T-helper 17 cell (primary cell): ENCODE measurements around the gene DSPP. TPM values are rescaled to one million over a fixed set of nuclear protein-coding genes. Genes with fewer than 3 reads are reported as not detected.

Experiments
- ATAC-seq: fragments of 150-1000 bp; cut with Tn5 transposase; 2 replicates; pipeline ENCODE4 v1.10.0; 2021; ENCODE audit warnings: mild to moderate bottlenecking, moderate library complexity
- DNase-seq, 3 donors: peaks; one replicate each; pipeline versions ENCODE4 v3.0.0 to v3.0.0-alpha.2; 2020 to 2021
- H3K9me3 ChIP-seq: one replicate; pipeline ENCODE4 v1.7.0; 2013; ENCODE audit warnings: low read length, mild to moderate bottlenecking; ENCODE audit not compliant: control insufficient read depth, poor library complexity, severe bottlenecking
- H3K27ac Mint-ChIP-seq: one replicate; pipeline ENCODE4 v1.8.0; 2022; ENCODE audit warnings: mild to moderate bottlenecking, moderate library complexity, mixed read lengths
- H3K27me3 Mint-ChIP-seq: one replicate; pipeline ENCODE4 v1.8.0; 2022; ENCODE audit warnings: mixed read lengths
- H3K36me3 Mint-ChIP-seq: one replicate; pipeline ENCODE4 v1.8.0; 2022; ENCODE audit warnings: low read depth, mixed read lengths
- H3K4me1 Mint-ChIP-seq: one replicate; pipeline ENCODE4 v1.8.0; 2022; ENCODE audit warnings: mild to moderate bottlenecking, mixed read lengths
- H3K4me3 Mint-ChIP-seq: one replicate; pipeline ENCODE4 v1.8.0; 2022; ENCODE audit warnings: mild to moderate bottlenecking, moderate library complexity, mixed read lengths
- total RNA-seq, 4 donors: library from RNA in 2 of 4; stranded (reverse) in 2 of 4; gene quantifications; one replicate each; pipeline ENCODE4 v1.2.3 and lab custom pipeline; 2022 to 2026

Gene DSPP
- total RNA-seq, 2 donors from 2014 or later = not detected

DNA sequence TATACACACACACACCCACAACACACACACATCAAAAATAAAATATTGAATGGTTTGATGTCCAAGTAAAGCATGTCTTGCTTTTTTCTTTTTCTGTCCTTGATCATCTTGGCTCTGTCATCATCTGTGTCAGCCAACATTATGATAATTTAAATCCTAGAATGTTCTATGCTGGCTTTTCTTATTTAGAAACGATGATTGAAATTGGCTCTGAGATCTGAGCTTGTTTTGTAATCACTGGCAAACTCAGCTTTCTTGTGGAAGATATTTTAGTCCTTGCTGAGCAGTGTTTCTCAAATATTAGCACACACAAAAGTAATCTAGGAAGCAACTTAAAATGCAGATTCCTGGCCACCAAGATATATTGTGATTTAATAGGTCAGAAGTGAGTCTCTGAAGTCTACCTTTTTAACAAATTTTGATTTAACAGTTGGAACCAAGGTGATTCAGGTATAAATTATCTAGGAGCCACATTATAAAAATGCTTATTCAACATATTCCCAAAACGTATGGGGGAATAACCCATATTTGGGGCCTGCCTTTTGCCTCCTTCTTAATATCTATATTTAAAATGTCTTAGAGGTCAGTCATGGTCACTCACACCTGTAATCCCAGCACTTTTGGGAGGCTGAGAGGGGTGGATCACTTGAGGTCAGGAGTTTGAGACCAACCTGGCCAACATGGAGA is 24.0 kb upstream of the DSPP start:
- no peaks in the 10 kb centered on the region for H3K9me3 ChIP-seq
- Mint-ChIP-seq H3K36me3 (no peaks in the 10 kb centered on the region), H3K27me3 (peaks cover 1% of the 10 kb centered on the region), H3K4me1 (no peaks in the 10 kb centered on the region), H3K4me3 (no peak overlapping the region), H3K27ac (no peak overlapping the region)
- DNase-seq (no peak), ATAC-seq (no peak)

DNA sequence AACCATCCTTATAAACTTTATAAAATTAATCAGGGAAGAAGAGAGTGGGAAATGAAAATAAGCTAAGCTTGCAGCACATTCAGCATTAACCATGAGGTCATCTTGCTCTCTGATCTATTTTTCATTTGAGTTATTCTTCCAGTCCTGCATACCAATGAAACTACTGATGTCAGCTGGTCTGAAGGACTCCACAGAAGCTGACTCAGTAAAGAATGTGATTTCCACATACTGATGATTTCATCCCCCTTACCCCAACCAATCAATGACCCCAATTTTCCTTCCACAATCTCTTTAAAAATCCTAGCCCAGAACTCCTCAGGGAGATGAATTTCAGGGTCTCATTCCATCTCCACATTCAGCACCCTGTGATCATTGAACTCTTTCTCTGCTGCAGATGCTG is 18.8 kb upstream of the DSPP start:
- Mint-ChIP-seq H3K4me3 (no peak overlapping the region), H3K4me1 (no peaks in the 10 kb centered on the region), H3K27ac (no peak overlapping the region), H3K27me3 (peaks cover 11% of the 10 kb centered on the region), H3K36me3 (no peaks in the 10 kb centered on the region)
- no peak for DNase-seq
- H3K9me3 ChIP-seq = no peaks in the 10 kb centered on the region
- no peak for ATAC-seq

DNA sequence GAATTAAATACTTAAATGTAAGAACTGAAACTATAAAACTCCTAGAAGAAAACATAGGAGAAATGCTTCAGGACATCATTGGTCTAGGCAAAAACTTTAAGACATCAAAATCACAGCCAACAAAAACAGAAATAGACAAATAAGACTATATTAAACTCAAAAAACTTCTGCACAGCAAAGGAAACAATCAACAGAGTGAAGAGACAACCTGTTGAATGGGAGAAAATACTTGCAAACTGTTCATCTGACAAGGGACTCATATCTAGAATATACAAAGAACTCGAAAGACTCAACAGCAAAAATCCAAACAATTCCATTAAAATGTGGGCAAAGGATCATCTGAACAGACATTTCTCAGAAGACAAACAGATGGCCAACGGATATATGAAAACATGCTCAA is 16.2 kb upstream of the DSPP start:
- ATAC-seq (no peak), DNase-seq (no peak)
- H3K36me3 Mint-ChIP-seq = no peaks in the 10 kb centered on the region
- no peaks in the 10 kb centered on the region for H3K4me1 Mint-ChIP-seq
- no peak overlapping the region for H3K27ac Mint-ChIP-seq
- peaks cover 16% of the 10 kb centered on the region for H3K27me3 Mint-ChIP-seq
- H3K9me3 ChIP-seq = no peaks in the 10 kb centered on the region
- no peak overlapping the region for H3K4me3 Mint-ChIP-seq

DNA sequence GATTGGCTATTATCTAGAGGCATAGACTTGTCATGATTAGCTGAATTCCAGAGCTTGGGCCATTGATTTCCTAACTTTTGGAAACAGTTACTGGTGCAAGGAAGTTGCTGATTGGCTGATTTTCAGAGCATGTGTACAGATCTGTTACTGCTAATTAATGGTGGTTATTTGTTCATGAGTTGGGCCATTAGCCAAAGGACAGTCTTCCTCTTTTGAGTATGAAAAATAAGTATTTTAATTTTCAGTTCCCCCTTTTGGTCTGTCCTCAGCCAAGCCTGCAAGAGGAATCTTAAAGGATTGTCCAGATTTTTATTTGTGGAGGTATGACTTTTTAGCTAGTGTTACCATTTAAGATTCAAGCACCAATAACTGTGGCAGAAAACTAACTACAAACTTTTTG is 7.0 kb upstream of the DSPP start:
- no peaks in the 10 kb centered on the region for H3K9me3 ChIP-seq
- DNase-seq (no peak), ATAC-seq (no peak)
- Mint-ChIP-seq H3K27me3 (peaks cover 16% of the 10 kb centered on the region), H3K4me3 (no peak overlapping the region), H3K27ac (no peak overlapping the region), H3K36me3 (no peaks in the 10 kb centered on the region), H3K4me1 (no peaks in the 10 kb centered on the region)

DNA sequence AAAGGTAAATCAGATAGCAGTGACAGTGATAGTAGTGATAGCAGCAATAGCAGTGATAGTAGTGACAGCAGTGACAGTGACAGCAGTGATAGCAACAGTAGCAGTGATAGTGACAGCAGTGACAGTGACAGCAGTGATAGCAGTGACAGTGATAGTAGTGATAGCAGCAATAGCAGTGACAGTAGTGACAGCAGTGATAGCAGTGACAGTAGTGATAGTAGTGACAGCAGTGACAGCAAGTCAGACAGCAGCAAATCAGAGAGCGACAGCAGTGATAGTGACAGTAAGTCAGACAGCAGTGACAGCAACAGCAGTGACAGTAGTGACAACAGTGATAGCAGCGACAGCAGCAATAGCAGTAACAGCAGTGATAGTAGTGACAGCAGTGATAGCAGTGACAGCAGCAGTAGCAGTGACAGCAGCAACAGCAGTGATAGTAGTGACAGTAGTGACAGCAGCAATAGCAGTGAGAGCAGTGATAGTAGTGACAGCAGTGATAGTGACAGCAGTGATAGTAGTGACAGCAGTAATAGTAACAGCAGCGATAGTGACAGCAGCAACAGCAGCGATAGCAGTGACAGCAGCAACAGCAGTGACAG is 6.1 kb downstream of the DSPP start:
- Mint-ChIP-seq H3K27ac (no peak overlapping the region), H3K4me1 (no peaks in the 10 kb centered on the region), H3K27me3 (peaks cover 19% of the 10 kb centered on the region), H3K36me3 (no peaks in the 10 kb centered on the region), H3K4me3 (no peak overlapping the region)
- no peak for ATAC-seq
- no peaks in the 10 kb centered on the region for H3K9me3 ChIP-seq
- no peak for DNase-seq

DNA sequence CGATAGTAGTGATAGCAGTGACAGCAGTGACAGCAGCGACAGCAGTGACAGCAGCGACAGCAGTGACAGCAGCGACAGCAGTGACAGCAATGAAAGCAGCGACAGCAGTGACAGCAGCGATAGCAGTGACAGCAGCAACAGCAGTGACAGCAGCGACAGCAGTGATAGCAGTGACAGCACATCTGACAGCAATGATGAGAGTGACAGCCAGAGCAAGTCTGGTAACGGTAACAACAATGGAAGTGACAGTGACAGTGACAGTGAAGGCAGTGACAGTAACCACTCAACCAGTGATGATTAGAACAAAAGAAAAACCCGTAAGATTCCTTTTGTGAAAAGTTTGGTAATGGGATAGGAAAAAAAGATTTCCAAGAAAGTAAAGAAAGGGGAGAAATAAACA is 7.9 kb downstream of the DSPP start:
- no peak overlapping the region for H3K27ac Mint-ChIP-seq
- no peak for DNase-seq

DNA sequence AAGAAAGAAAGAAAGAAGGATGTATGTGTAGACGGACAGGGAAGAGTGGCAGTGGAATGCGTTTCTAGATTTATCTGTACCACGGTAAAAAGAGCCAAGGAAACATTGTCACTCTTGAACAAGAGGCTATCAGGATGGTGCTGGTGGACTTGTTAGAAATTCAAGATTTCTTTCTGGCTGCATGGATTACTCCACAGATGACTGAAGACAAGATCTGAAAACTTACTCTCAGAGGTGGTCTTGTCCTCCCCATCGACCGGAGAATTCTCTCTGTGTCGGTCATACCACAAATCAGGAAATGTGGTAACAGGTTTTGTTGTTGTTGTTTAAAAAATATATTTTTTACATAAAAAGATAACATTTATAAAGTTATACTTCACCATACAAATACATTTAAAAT is 11.8 kb downstream of the DSPP start:
- Mint-ChIP-seq H3K27me3 (peaks cover 34% of the 10 kb centered on the region), H3K4me1 (no peaks in the 10 kb centered on the region), H3K27ac (no peak overlapping the region)

More for the DNA sequence above, 7.9 kb downstream of the DSPP start:
- H3K4me1 Mint-ChIP-seq = no peaks in the 10 kb centered on the region
- H3K27me3 Mint-ChIP-seq = peaks cover 13% of the 10 kb centered on the region
- ATAC-seq = no peak
- no peaks in the 10 kb centered on the region for H3K9me3 ChIP-seq
- no peaks in the 10 kb centered on the region for H3K36me3 Mint-ChIP-seq
- H3K4me3 Mint-ChIP-seq = no peak overlapping the region

DNA sequence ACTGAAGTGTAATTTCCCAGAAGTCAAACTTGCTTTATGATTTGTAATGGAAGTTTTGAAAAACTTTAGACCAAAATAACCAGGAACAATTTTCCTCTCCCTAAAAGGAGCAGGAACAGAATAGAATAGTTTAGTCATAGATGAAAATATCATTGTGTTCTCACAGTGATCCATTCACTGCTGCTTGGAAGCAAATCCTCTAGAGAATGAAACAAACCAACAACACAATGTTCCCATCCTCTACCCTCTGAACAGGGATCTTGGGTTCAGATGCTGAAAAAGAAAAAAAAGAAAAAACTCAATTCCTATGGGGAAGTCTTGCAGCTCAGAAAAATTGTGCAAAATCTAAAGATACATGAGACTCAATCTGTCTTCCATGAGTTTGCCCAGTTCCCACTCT is 12.2 kb downstream of the DSPP start:
- H3K36me3 Mint-ChIP-seq = no peaks in the 10 kb centered on the region
- H3K4me3 Mint-ChIP-seq = no peak overlapping the region
- DNase-seq (no peak), ATAC-seq (no peak)
- peaks cover 34% of the 10 kb centered on the region for H3K27me3 Mint-ChIP-seq
- H3K27ac Mint-ChIP-seq = no peak overlapping the region
- no peaks in the 10 kb centered on the region for H3K9me3 ChIP-seq
- H3K4me1 Mint-ChIP-seq = no peaks in the 10 kb centered on the region

More for the DNA sequence above, 11.8 kb downstream of the DSPP start:
- Mint-ChIP-seq H3K4me3 (no peak overlapping the region), H3K36me3 (no peaks in the 10 kb centered on the region)
- no peaks in the 10 kb centered on the region for H3K9me3 ChIP-seq
- DNase-seq (no peak), ATAC-seq (no peak)

DNA sequence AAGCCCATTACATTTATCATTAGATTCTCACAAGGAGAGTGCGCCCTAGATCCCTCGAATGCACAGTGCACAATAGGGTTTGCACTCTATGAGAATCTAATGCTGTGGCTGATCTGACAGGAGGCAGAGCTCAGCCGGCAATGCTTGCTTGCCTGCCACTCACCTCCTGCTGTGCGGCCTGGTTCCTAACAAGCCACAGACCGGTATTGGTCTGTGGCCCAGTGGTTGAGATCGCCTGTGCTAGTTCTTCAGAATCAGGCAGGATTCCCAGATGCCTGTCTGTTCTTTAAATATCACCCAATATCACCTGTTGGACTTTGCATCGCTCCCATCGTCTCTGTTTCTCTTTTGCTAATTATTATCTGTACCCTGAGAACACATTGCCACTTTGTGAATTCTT is 14.0 kb downstream of the DSPP start:
- no peaks in the 10 kb centered on the region for H3K36me3 Mint-ChIP-seq
- no peaks in the 10 kb centered on the region for H3K9me3 ChIP-seq
- H3K4me1 Mint-ChIP-seq = no peaks in the 10 kb centered on the region
- H3K4me3 Mint-ChIP-seq = no peak overlapping the region
- H3K27me3 Mint-ChIP-seq = peaks cover 34% of the 10 kb centered on the region
- no peak for ATAC-seq
- no peak for DNase-seq
- no peak overlapping the region for H3K27ac Mint-ChIP-seq

DNA sequence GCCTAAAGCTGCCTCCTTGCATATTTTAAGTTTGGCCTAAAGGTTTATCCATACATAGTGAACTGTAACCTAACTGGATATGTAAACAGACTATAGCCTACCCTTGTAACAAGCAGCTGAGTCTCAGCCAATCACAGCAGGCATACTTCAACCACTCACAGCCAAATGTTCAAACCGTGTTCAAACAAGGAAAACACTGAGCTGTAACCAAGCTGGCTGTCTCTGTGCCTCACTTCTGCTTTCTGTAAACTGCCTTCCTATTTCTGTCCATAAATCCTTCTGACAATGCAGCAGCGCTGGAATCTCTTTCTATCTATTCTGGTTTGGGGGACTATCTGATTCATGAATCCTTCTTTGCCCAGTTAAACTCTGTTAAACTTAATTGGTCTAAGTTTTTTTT is 16.4 kb downstream of the DSPP start:
- H3K27ac Mint-ChIP-seq = no peak overlapping the region
- H3K9me3 ChIP-seq = no peaks in the 10 kb centered on the region
- no peaks in the 10 kb centered on the region for H3K36me3 Mint-ChIP-seq
- H3K4me1 Mint-ChIP-seq = no peaks in the 10 kb centered on the region
- no peak for ATAC-seq
- no peak for DNase-seq
- H3K27me3 Mint-ChIP-seq = peaks cover 31% of the 10 kb centered on the region
- no peak overlapping the region for H3K4me3 Mint-ChIP-seq

DNA sequence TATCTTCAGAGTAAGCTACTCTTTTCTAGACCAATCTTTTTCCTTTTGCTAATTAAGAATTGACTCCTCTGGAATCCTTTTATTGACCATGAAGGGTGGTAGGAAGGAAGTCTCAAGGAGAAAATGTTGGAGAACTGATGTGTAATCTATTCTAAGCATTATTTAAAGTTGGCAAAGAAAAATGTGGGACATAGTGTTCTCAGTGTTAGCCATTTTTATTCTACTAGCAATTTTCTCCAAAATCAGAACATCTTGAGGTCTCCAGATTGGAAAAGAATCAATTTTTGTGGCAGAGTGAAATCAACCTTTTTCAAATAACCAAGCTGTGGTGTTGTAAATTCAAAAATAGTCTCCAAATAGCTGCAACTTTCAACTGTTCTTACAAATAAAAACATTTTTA is 23.3 kb downstream of the DSPP start:
- H3K9me3 ChIP-seq = no peaks in the 10 kb centered on the region
- H3K4me1 Mint-ChIP-seq = no peaks in the 10 kb centered on the region
- peaks cover 6% of the 10 kb centered on the region for H3K27me3 Mint-ChIP-seq
- DNase-seq (no peak), ATAC-seq (no peak)
- no peaks in the 10 kb centered on the region for H3K36me3 Mint-ChIP-seq
- H3K27ac Mint-ChIP-seq = no peak overlapping the region
- no peak overlapping the region for H3K4me3 Mint-ChIP-seq

DNA sequence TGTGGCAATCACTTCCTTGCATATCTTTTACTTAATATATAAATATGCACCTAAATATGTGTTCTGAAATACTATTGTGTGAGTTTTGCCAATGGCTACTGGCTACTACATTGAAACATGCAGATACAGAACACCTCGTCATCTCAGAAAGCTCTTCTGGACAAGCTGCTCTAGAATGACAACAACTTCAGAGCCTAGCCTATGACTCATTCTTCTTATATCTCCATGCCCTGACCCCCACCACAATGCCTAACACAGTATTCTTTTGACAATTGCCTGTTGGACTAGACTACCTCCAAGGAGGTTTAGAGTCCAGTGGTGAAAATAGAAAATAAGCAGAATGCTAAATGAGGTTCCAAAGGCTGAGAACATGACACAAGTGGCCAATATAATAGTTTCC is 24.1 kb downstream of the DSPP start:
- H3K9me3 ChIP-seq = no peaks in the 10 kb centered on the region
- Mint-ChIP-seq H3K27me3 (peaks cover 5% of the 10 kb centered on the region), H3K4me1 (no peaks in the 10 kb centered on the region), H3K27ac (no peak overlapping the region), H3K36me3 (no peaks in the 10 kb centered on the region), H3K4me3 (no peak overlapping the region)
- no peak for DNase-seq
- ATAC-seq = no peak

DNA sequence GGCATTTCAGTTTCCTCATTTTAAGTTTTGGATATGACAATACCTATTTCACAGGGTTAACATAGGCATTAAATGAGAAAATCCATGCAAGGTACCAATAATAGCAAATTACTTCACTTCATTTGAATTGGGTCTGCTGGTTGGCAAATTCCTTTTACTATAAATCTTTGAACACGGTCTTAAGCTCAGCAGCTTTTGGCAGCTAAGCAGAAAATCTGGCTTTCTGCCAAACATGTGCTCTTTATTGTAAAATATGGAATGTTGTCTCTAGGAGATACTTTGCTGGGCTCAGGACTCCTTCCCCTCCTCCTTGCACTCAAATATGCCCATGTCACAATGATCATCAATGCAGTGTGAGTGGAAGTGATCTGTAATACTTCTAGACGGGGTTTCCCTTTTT is 24.9 kb downstream of the DSPP start:
- no peak overlapping the region for H3K27ac Mint-ChIP-seq
- no peaks in the 10 kb centered on the region for H3K4me1 Mint-ChIP-seq
- no peaks in the 10 kb centered on the region for H3K9me3 ChIP-seq
- no peak for DNase-seq
- no peak overlapping the region for H3K4me3 Mint-ChIP-seq
- no peaks in the 10 kb centered on the region for H3K36me3 Mint-ChIP-seq
- no peaks in the 10 kb centered on the region for H3K27me3 Mint-ChIP-seq
- no peak for ATAC-seq

DNA sequence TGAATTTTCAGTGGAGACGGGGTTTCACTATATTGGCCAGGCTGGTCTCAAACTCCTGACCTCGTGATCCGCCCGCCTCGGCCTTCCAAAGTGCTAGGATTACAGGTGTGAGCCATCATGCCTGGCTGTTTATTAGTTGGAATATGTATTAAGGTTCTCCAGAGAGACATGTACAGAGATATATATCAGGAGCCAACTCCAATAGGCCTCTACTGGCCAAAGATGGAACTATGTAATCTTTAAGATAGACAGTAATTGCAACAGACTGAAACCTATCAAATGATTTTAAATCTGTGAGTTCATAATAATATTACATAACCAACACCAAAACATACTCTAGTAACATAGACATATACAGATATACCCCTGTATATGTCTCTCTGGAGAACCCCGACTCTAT is 36.0 kb downstream of the DSPP start:
- ATAC-seq = no peak
- H3K4me3 Mint-ChIP-seq = no peak overlapping the region
- no peak overlapping the region for H3K27ac Mint-ChIP-seq
- no peaks in the 10 kb centered on the region for H3K4me1 Mint-ChIP-seq
- no peak for DNase-seq
- H3K36me3 Mint-ChIP-seq = peaks cover 3% of the 10 kb centered on the region
- no peaks in the 10 kb centered on the region for H3K9me3 ChIP-seq
- H3K27me3 Mint-ChIP-seq = peaks cover 11% of the 10 kb centered on the region
